ENCODE results near the gene SLC9B1. TPM values are rescaled to one million over a fixed set of nuclear protein-coding genes. Genes with fewer than 3 reads are reported as not detected.
"Not testable (repeated sequence)": the region's sequence is repeated elsewhere in the genome, so short reads cannot be mapped to it uniquely, and the experiment has no call there.

SLC9B1 gene
- total and polyA plus RNA-seq, 8 donors: 0.15 to 21.4 (median 3.7) TPM; not detected in 5

DNA sequence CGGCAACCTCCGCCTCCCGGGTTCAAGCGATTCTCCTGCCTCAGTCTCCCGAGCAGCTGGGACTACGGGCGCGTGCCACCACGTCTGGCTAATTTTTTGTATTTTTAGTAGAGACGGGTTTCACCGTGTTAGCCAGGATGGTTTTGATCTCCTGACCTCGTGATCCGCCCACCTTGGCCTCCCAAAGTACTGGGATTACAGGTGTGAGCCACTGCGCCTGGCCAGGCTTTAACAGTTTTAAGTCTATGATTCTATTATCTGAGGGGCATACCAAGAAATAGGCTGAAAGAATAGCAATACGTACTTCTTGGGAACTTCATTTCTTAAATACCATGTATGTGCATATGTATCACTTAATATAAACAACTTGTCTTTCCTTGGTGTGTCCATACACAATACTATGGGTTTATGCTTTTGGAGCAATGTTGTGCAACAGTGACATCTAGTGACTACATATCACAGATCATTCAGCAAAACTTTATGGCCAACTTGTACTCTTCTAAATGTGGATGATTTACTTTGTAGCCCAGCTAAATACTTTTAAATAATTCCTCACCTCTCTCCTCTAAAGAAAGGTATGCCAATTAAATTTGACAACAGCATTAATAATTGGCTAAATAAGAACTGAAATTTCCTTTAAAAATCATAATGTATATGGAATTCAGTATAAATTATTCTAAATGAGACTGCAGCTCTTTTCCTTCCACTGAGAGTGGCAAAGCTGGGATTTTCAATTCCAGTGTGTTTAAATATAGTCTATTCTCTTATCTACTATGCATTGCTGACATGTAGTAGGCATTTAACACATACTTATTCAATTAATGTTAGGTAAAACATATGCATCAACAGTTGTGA lies 10.4 kb downstream of the SLC9B1 start:
- Histone ChIP-seq H3K27me3 (no peaks in the 10 kb centered on the region), H3K4me1 (peaks cover 8 to 24% (median 19%) of the 10 kb centered on the region in 4 donors), H3K9me3 (no peaks in the 10 kb centered on the region), H3K27ac (no peak overlapping the region), H3K4me3 (no peak overlapping the region), H3K36me3 (no peaks in the 10 kb centered on the region)
- intact Hi-C loops (cut with DNase I; ENCODE audit: low total_unique reads): loop anchor here (10.0 kb wide), 2 partner anchors 384 to 564 kb away; no protein-coding TSS in a partner anchor
- WGBS, 5 donors: 67 to 75% (median 71%) methylated on average over 15 of the region's 15 CpGs
- DNase-seq: peak in 1 of 2 donors; percentile 89
- TF ChIP-seq POLR2AphosphoS5 (IDR thresholded peaks at IDR 0.05) (peak in 1 of 3 donors; percentile 29), EP300 (IDR thresholded peaks at IDR 0.05) (no peak), POLR2A (IDR thresholded peaks at IDR 0.05) (no peak)
- TF ChIP-seq, protein P1, sequence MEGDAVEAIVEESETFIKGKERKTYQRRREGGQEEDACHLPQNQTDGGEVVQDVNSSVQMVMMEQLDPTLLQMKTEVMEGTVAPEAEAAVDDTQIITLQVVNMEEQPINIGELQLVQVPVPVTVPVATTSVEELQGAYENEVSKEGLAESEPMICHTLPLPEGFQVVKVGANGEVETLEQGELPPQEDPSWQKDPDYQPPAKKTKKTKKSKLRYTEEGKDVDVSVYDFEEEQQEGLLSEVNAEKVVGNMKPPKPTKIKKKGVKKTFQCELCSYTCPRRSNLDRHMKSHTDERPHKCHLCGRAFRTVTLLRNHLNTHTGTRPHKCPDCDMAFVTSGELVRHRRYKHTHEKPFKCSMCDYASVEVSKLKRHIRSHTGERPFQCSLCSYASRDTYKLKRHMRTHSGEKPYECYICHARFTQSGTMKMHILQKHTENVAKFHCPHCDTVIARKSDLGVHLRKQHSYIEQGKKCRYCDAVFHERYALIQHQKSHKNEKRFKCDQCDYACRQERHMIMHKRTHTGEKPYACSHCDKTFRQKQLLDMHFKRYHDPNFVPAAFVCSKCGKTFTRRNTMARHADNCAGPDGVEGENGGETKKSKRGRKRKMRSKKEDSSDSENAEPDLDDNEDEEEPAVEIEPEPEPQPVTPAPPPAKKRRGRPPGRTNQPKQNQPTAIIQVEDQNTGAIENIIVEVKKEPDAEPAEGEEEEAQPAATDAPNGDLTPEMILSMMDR (IDR thresholded peaks at IDR 0.05): peak in 5 of 7 experiments; percentile 39 to 63 (median 55)

DNA sequence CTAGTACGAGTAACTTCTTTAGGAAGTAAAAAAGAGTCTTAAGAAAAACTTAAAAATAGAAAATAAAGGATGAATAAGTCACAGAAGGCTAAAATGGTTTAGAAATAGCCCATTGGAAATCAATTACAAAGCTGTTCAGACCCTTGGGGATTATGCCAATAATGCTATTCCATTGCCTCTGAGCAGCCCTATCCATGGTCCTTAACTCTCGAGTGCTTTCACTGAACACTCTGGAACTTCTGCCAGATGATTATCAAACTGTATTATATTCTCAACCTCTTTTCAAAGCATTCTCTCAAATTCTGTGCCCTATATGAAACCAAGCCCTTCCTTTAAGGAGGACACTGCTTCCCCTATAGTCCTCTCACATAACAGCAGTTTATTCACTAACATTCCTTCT lies 17.0 kb downstream of the SLC9B1 start:
- TF ChIP-seq POLR2A (IDR thresholded peaks at IDR 0.05) (no peak), EP300 (IDR thresholded peaks at IDR 0.05) (no peak), POLR2AphosphoS5 (IDR thresholded peaks at IDR 0.05) (no peak)
- TF ChIP-seq, protein P1 (IDR thresholded peaks at IDR 0.05): no peak
- Histone ChIP-seq H3K27ac (no peak overlapping the region), H3K4me3 (no peak overlapping the region), H3K9me3 (no peaks in the 10 kb centered on the region), H3K4me1 (no peaks in the 10 kb centered on the region), H3K27me3 (no peaks in the 10 kb centered on the region), H3K36me3 (no peaks in the 10 kb centered on the region)
- peak in 1 of 2 donors; percentile 21 for DNase-seq
- 61 to 67% (median 66%) methylated on average over 2 of the region's 2 CpGs for WGBS, 5 donors
- intact Hi-C loops (cut with DNase I; ENCODE audit: low total_unique reads): loop anchor here (10.0 kb wide), 2 partner anchors 378 to 558 kb away; no protein-coding TSS in a partner anchor

DNA sequence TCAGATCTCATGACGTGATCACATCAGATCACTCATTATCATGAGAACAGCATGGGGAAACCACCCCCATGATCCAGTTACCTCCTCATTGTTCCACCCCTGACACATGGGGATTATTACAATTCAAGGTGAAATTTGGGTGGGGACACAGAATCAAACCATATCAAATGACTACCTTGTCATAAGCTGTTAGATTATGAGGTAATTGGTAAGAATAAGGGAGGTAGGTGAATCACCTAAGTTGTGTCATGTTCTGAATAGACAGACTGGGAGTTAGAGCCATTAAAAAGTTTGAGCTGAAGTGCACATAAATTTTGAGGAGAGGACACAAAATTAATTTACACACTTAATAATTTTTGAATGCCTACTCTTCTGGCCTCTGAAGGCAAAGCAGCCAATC lies 24.7 kb downstream of the SLC9B1 start:
- WGBS, 5 donors: 85 to 95% (median 88%) methylated on average over 1 of the region's 1 CpG
- no peak for DNase-seq
- H3K36me3 ChIP-seq: no peaks in the 10 kb centered on the region
- peaks cover 0 to 11% (median 3%) of the 10 kb centered on the region in 4 donors for H3K9me3 ChIP-seq
- no peak overlapping the region for H3K4me3 ChIP-seq
- intact Hi-C loops (cut with DNase I; ENCODE audit: low total_unique reads): no loop called here
- no peak overlapping the region for H3K27ac ChIP-seq
- TF ChIP-seq, protein P1 (IDR thresholded peaks at IDR 0.05): no peak
- TF ChIP-seq POLR2AphosphoS5 (IDR thresholded peaks at IDR 0.05) (no peak), EP300 (IDR thresholded peaks at IDR 0.05) (no peak), POLR2A (IDR thresholded peaks at IDR 0.05) (no peak)
- H3K4me1 ChIP-seq: no peaks in the 10 kb centered on the region
- H3K27me3 ChIP-seq: no peaks in the 10 kb centered on the region

DNA sequence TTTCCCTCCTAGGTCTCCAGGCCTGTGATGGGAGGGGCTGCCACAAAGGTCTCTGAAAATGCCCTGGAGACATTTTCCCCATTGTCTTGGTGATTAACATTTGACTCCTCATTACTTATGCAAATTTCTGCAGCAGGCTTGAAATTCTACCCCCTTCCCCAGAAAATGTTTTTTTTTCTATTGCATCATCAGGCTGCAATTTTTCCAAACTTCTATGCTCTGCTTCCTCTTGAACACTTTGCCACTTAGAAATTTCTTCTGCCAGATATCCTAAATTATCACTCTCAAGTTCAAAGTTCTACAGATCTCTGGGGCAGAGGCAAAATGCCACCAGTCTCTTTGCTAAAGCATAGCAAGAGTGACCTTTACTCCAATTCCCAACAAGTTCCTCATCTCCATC lies 25.5 kb downstream of the SLC9B1 start:
- H3K27me3 ChIP-seq, H3K27ac ChIP-seq, DNase-seq: not testable (repeated sequence)

More for the DNA sequence above, 25.5 kb downstream of the SLC9B1 start:
- H3K4me3 ChIP-seq; H3K36me3 ChIP-seq; H3K4me1 ChIP-seq; intact Hi-C loops (cut with DNase I; ENCODE audit: low total_unique reads): not testable (repeated sequence)
- H3K9me3 ChIP-seq: peaks cover 0 to 11% (median 3%) of the 10 kb centered on the region in 4 donors

All from stomach (tissue), 9 donors.